Posterior vena cava (tissue), 2 donors: ENCODE results near the gene ANKRD28. TPM values are rescaled to one million over a fixed set of nuclear protein-coding genes. Genes with fewer than 3 reads are reported as not detected.

Source experiments
- DNase-seq: peaks from one replicate; pipeline ENCODE4 v3.0.0-alpha.2; 2020; ENCODE audit warnings: low spot score
- intact Hi-C, 2 donors: fragments of 100-400 bp; cut with DNase I; formaldehyde crosslinking; loops; one replicate each; pipeline versions ENCODE4 v1.14.1 to v1.14.2; 2022 to 2023
- total RNA-seq, 2 donors: library from RNA; stranded (reverse); fragmentation: NEBNext Ultra II Directional; extraction: Animal tissue kit (Norgen Biotek cat#: 25700); gene quantifications; one replicate each; pipeline ENCODE4 v1.2.1, GENCODE V29; 2021
- donor health status: DM: yes; HTN: yes; CAD: no.
- donor health status: DM: yes; HTN: yes; CAD: no.

Gene ANKRD28
- total RNA-seq, 2 donors from 2014 or later = 40.9 to 45.0 TPM

DNA sequence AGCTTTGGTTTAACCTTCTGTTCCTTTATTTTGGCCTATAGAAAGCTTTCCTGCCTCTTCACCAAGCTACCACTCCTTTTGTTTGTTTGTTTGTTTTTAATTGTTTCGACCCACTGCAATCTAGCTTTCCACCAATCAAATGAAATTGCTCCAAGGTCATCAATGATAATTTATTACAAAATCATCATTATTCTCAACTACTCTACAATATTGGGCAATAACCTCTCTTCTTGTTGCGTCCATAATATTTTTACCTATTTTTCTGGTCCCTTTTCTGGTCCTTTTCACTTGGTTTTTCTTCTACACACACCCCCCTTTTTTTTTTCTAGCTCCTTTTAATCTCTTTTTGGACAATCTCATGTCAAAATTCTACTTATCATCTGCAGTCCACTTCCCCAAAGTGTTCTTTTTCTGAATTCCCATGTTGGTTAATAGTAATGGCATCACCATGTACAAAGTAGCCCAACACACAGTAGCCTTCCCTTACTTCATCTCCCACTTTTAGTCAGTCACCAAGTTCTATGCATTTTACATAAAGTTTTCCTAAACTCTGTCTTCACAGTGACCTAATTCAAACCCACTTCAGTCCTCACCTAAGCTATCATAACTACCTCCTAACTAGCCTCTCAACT lies 11.0 kb upstream of the ANKRD28 start:
- DNase-seq = no peak
- intact Hi-C loops = loop anchor here in 1 of 2 donors (5.0 kb wide), 1 partner anchor 181 kb away; no protein-coding TSS in a partner anchor

DNA sequence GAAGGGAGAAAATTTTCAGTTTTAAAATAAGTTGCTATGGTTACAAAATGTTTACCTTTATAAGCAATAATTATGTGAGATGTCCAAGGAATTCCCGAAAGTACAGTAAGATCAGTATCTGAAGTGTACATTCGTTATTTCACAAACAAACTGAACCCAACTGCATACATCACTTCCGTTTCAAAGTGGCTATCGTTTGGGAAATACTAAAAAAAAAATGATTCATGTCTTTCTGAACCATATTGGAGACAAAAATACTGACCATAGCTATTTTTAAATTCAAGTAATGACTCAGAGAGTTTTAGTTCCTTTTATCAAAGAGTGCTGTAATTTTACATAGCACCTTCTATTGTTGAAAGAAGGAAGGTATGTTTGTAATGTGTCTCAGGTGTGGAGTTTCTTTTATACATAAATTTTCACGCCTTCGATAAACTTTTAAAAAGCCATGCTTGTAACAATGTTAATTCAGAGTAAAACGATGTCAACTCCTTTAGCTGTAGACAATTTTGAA lies 8.0 kb upstream of the ANKRD28 start:
- intact Hi-C loops = loop anchor here in 1 of 2 donors (5.0 kb wide), 1 partner anchor 179 kb away; no protein-coding TSS in a partner anchor

DNA sequence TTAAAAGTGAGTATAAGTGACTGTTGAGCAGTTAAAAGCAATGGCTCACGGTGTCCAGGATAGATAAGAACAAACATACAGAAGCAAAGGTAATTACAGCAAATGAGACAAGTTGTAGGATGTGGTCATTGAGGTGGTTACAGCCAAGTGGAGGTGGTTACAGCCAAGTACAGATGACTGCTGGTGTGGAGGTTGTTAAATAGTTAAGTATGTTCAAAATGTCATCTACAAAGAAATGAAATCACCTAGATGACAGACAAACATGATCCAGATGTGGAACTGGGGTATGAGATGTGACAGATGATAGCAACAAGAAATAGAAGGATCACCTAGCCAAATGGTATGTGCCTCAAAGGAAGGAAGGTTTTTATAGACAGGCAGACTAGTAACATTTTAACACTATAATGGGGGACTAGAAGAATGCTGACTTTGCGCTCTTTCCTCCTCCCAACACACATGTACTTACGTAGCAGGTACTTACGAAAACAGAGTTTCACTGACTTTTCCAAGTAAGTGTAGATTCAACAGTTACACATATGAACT lies 6.8 kb upstream of the ANKRD28 start:
- no peak for DNase-seq
- intact Hi-C loops = loop anchor here in 1 of 2 donors (5.0 kb wide), 1 partner anchor 177 kb away; no protein-coding TSS in a partner anchor

More for the DNA sequence above, 8.0 kb upstream of the ANKRD28 start:
- no peak for DNase-seq

DNA sequence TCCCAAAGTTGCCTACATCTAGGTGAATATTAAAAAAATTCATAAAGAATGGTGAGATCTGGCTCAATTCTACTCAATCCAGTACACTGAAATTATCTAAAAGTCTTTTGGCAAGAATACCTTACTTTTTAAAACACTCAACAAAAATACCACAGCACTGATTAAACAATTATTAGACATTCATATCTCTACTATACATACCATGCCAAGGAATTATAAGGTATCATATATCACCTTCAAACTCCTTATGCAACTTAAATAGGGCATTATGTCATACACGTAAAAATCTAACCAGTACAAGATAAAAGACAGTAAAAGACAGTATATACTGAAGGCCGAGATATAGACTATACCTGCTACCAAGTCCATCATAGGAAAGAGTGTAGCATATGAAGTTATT lies 6.1 kb upstream of the ANKRD28 start:
- intact Hi-C loops = no loop called here
- DNase-seq = no peak

DNA sequence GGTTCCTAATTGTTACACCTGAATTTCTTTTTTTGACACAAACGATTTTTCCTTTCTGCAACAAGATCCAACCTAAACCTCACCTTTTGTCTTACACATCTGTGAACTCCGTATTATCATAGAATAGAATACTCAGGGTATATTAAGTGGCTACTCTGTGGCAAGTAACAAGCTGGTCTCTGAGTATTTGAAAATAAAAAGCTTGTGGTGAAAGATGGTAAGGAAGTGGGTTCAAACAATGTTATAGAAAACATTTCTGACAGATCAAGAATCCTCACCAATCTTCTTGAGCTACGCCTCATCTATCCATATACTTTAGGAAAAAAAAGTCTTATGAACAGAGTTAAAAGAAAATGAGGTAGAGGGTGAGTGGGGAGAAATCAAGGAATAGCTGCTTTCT lies 3.5 kb upstream of the ANKRD28 start:
- intact Hi-C loops = no loop called here

DNA sequence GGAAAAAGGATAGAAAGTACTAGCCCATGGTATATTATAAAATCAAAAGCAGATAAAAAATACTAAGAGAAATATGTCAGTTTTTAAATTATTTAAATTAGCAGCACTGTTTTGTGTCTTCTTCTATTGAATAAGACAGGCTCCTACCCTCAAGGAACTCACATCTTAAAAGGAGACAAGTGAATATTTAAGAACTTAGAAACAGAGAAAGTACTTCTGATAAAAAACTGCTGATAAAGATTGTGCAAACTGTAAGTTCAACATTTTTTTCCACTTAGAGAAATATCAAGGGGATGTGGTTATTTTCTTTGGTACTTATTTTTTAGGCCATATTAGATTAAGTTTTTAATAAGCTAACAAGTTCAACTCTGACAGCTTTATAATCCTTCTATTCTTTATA lies 3.0 kb upstream of the ANKRD28 start:
- intact Hi-C loops = no loop called here
- no peak for DNase-seq

More for the DNA sequence above, 3.5 kb upstream of the ANKRD28 start:
- no peak for DNase-seq

DNA sequence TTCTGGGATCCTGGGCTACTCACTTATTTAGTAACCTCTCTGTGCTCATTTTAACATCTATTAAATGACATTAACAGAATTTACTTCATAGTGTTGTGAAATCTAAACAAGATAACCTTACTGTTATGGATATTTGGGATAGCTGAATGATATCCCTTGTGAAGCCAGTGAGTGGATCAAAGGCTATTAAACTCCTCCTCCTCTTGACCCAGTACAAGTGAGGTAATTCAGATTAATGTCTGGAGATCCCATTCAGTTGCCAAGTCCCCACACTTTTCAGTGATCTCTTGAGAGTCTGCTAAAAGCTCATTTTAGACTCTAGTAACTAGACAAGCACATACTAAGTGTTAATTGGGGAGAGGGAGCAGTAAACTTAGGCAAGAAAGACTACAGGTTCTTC lies 2.5 kb upstream of the ANKRD28 start:
- intact Hi-C loops = no loop called here
- DNase-seq = no peak

DNA sequence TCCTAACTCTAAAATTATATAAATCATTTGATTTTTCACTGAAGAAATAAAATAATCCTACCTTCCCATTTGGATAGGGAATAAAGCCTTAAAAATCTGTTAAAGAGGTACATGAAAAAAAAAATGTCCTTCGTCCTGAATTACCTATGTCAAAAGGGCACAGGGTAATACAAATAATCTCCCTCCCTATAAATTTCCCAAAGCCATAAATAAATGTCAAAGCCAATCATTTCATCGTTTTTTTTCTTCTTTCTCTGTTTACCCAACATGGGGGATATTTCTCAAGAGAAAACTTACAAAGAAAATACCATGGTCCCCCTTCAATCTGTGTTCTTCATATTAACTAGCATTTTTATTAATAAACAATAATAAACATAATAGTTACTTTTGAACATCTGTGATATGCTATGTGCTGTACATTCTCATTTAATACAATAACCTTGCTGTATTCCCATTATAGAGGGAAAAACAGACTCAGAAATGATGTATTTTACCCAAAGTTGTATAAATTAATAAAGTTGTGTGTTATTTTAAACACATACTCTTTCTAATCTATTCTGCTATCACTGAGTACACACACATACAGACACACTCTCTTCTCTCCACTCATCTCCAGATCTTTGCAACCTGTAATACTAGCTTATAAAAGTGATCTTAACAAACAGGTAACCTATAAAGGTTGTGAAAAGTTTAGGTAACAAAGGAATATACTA lies 910 bp upstream of the ANKRD28 start:
- intact Hi-C loops = loop anchor here in 1 of 2 donors (10.0 kb wide), 1 partner anchor 164 kb away; no protein-coding TSS in a partner anchor
- no peak for DNase-seq

DNA sequence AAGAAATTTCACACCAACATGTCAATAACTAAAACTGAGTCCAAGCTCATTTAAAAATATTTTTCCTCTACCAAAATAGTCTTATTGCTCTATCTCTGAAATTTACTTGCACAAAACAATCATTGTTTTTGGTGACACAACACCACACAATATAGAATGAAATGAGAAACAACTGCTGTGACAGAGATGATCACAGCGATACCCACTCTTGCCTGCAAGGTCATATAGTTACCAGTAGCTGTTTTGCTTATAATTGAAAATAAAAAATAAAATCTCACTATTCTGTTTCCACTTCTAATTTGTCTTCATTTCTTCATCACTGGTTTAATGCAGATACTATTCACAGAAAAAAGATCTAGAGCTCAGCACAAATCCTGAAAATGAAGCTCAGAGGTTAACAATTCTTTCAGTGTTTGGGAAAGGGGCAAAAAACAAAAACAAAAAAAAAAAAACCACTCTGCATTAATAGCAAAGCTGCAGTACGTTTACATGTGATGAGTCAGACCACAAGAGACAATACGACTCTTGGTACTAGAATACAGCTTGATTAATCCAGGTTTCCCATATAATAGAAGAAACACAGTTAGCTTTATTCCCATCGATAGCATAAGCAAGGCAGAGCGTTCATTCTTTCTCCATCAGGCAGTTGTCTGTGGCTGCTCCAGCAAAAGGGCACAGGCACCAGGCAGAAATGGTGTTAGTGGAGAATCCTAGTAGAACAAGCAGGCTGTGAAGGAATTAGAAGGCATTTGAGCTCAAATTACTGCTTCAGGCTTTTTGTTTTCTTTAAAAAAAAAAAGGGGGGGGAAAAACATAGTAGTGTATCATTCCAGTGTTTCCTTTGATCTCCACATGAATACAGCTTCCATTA lies 773 bp downstream of the ANKRD28 start:
- intact Hi-C loops = loop anchor here in 1 of 2 donors (10.0 kb wide), 1 partner anchor 162 kb away; no protein-coding TSS in a partner anchor
- DNase-seq = no peak

DNA sequence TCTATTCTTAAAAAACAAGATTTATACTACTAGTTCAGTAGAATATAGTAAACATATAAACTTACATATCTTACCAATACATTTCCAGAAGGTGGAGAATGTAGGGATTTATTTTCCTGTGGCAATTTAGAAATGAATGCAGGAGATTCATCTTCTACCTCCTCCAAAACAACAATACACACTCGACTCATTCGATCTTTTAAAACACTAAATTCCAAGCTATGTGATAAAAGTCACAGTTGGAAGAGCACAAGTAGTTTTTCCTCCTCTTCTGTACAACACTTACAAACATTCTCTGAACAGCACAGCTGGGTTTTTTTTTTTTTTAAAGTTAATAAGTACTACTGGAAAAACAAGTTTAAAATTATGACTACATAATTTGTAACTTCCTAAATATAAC lies 1.4 kb downstream of the ANKRD28 start:
- DNase-seq = no peak
- intact Hi-C loops = loop anchor here in 1 of 2 donors (10.0 kb wide), 1 partner anchor 162 kb away; no protein-coding TSS in a partner anchor

DNA sequence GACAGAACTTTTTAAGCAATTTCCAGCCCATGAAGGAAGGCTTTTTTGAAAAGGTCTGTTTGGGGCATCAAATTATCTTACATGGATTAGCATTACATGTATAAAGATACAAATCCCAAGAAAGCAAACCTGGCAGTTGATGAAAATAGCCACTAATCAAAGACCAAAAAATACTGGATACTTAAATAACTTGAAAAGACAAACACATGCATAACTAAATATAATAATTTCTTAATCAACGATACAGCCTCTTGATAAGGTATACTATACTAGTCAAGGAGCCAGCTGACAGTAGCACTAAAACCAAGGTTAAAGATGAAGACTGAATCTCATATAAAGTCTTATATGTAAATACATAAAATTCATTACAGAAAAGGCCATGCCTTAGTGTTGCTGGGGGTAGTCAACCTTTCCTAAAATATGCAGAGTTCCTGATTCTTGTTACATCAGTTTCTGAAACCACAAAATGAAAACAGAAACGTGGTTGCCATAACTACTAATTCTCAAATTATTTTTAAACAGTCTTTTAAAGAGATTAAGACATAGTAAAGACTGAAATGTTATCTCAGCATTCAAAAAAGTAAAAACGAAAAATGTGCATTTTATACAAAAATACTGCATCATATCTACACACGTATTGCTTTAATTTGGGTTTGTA lies 2.0 kb downstream of the ANKRD28 start:
- intact Hi-C loops = loop anchor here in 1 of 2 donors (10.0 kb wide), 1 partner anchor 161 kb away; no protein-coding TSS in a partner anchor
- DNase-seq = no peak

DNA sequence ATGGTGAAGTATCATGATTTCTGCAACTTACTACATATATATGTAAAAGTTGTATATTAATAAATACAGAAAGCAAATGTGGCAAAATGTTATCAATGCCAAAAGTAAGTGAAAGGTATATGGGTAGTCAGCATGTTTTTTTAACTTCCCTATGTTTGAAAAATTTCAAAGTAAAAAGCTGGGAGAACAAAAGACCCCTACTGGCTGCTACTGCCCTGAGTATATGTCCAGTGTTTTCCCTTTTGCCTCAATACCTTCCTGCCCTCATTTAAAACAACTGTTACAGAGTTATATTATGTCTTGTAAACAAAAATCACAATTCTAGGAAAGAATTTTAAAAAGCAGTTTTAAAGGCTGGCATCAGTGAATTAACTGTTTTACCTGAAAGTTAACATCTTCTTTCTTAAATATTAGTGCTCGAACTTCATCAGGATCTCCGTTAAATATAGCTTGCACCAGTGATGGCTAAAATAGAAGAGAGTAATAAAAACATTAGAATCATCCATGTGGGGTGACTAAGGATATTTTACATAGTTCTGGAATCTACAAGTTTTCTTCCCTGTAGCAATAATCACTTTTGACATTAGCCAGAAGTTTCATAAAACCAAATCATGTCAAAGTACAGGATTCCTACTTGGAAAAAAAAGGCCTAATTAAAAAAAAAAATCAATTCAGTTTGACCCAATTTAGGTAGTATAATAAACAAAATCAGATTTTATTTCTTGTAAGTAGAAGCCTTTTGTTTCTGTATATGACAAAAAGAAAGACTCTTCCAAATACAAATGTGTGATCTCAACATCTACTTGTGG lies 2.7 kb downstream of the ANKRD28 start:
- DNase-seq = no peak
- intact Hi-C loops = loop anchor here in 1 of 2 donors (10.0 kb wide), 1 partner anchor 160 kb away; no protein-coding TSS in a partner anchor

DNA sequence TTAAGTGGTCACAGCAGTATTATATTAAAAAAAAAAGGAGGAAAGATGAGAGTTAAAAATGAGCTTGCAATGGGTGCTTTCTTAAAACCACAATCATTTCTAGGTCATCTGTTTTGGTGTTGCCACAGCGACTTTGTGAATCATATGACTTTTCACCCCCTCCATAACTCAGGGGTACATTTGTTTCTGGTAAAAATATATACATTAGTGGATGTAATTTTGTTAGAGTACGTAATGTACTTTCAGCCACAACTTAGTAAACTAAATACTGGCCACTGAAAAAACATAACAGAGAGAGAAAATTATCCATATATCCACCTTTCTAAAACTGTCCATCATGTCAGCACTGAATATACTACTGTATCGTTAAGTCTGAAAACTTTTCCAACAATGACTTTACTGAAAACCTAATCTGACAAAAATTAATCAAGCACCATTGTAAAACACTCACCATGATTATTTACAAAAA lies 3.4 kb downstream of the ANKRD28 start:
- intact Hi-C loops = loop anchor here in 1 of 2 donors (10.0 kb wide), 1 partner anchor 160 kb away; no protein-coding TSS in a partner anchor
- DNase-seq = no peak

DNA sequence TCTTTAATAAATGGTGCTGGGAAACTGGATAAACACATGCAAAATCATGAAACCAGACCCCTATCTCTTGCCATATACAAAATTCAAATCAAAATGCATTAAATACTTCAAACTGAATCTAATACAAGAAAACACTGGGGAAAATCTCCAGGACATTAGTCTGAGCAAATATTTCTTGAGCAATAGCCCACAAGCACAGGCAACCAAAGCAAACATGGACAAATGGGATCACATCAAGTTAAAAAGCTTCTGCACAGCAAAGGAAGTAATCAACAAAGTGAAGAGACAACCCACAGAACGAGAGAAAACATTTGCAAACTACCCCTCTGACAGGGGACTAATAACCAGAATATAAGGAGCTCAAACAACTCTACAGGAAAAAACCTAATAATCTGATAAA lies 6.3 kb downstream of the ANKRD28 start:
- no peak for DNase-seq
- intact Hi-C loops = loop anchor here in 1 of 2 donors (10.0 kb wide), 1 partner anchor 157 kb away; no protein-coding TSS in a partner anchor

DNA sequence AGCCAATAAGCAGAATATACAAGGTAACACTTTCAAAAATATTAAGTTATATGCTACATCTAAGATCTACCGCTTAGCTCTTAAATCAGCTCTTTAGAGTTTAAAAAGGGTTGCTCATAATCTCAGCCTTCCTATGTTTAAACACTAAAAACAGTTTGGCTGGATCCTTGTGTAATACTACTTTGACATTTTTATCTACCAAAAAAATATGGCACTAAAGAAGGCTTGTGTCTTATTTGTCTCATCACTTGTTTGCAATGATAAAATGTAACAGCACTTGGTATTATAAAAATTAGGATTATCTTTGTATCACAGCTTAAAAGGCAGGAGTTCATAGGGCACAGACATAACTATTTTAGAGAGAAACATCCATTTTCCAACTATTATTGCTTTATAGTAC lies 9.8 kb downstream of the ANKRD28 start:
- DNase-seq = no peak
- intact Hi-C loops = no loop called here

DNA sequence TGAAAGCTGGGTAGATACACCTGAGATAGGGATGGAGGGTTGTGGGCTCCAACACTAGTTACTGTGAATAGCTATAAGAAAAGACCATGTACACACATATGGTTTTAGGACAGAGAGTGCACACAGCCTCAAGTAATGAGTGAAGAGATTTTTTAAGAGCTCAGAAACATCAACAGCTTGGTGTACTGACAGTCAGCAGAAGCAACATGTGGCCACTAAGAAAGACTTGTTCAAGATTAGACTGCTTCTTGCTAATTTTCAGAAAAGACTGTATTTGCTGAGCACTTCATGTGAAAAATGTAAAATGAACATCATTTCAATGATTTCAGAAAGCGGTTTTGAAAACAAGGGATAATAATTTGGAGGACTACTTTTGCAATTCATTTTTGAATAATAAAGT lies 10.3 kb downstream of the ANKRD28 start:
- intact Hi-C loops = no loop called here
- no peak for DNase-seq

DNA sequence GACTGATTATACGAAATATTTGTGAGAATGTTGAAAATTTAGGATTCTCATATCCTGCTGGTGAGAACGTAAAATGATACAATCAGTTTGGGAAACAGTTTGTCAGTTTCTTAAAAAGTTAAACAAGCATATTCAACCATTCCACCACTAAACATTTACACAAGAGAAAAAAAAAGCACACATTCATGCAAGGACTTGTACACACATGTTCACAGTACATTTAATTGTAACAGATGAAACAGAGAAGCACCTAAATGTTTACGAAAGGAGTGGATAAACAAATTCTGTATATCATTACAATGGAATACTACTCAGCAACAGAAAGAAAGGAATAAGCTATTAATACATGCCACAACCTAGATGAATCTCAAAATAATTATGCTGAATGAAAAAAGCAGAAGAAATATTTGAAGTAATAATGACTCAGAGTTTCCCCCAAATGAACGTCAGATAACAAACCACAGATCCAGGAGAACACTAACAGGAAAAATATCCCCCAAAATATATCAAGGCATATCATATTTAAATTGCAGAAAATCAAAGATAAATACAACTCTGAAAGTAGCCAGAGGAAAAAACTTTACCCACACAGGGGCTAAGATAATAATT lies 14.3 kb downstream of the ANKRD28 start:
- DNase-seq = no peak
- intact Hi-C loops = no loop called here
